Neural cell (in vitro differentiated cells): ENCODE data around the gene CD247.

ENCODE experiments used
- EZH2 ChIP-seq: fragments of 200-600, 300-800 bp; shearing (Covaris generic), sonication (generic); IDR thresholded peaks from 2 replicates; pipeline ENCODE4 v1.6.1; 2014; ENCODE audit warnings: antibody characterized with exemption, low read length, borderline replicate concordance, mild to moderate bottlenecking; ENCODE audit not compliant: insufficient read depth, poor library complexity, severe bottlenecking
- MXI1 ChIP-seq: fragments of 450-650 bp; conservative IDR thresholded peaks from 2 replicates; pipeline ENCODE4 v1.6.1; 2014; ENCODE audit warnings: antibody characterized with exemption, mild to moderate bottlenecking; ENCODE audit not compliant: poor library complexity, severe bottlenecking
- TF ChIP-seq, protein P1 (sequence below): fragments of 450-650 bp; IDR thresholded peaks from 2 replicates; pipeline ENCODE4 v1.5.1; 2014; ENCODE audit warnings: antibody characterized with exemption, mild to moderate bottlenecking, moderate library complexity; ENCODE audit not compliant: poor library complexity, severe bottlenecking
- TF ChIP-seq, protein P2 (sequence below): IDR thresholded peaks from 2 replicates; pipeline ENCODE4 v1.6.1; 2012; ENCODE audit warnings: borderline replicate concordance

DNA sequence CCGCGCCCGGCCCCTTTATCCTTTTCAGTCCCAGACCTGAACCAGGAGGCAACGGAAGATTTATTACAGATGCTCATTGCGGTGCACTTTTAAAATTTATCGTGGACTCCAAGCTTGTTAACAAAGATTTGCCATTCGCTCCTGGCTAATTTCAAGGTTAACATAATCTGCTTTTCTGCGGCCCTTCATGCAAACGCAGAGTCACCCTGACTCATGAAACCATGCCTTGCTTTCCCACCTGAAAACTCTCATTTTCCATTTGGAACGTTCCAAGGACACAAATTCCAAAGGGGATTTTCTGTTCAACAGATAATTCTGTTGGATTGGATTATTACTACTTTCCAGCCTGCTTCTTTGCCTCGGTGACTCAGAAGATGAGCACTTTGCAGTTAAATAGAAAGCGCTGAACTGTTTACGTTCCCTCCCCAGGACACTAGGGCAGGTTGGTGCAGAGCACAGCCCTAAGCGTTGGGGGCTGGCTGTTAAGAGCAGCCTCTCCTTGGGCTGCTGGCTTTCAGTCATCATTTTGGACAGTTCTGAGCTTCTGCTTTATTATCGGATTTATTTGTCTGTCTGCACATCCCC is 51.1 kb downstream of the CD247 start:
- TF ChIP-seq, protein P1, sequence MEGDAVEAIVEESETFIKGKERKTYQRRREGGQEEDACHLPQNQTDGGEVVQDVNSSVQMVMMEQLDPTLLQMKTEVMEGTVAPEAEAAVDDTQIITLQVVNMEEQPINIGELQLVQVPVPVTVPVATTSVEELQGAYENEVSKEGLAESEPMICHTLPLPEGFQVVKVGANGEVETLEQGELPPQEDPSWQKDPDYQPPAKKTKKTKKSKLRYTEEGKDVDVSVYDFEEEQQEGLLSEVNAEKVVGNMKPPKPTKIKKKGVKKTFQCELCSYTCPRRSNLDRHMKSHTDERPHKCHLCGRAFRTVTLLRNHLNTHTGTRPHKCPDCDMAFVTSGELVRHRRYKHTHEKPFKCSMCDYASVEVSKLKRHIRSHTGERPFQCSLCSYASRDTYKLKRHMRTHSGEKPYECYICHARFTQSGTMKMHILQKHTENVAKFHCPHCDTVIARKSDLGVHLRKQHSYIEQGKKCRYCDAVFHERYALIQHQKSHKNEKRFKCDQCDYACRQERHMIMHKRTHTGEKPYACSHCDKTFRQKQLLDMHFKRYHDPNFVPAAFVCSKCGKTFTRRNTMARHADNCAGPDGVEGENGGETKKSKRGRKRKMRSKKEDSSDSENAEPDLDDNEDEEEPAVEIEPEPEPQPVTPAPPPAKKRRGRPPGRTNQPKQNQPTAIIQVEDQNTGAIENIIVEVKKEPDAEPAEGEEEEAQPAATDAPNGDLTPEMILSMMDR, result no peak
- no peak for TF ChIP-seq EZH2
- TF ChIP-seq, protein P2, sequence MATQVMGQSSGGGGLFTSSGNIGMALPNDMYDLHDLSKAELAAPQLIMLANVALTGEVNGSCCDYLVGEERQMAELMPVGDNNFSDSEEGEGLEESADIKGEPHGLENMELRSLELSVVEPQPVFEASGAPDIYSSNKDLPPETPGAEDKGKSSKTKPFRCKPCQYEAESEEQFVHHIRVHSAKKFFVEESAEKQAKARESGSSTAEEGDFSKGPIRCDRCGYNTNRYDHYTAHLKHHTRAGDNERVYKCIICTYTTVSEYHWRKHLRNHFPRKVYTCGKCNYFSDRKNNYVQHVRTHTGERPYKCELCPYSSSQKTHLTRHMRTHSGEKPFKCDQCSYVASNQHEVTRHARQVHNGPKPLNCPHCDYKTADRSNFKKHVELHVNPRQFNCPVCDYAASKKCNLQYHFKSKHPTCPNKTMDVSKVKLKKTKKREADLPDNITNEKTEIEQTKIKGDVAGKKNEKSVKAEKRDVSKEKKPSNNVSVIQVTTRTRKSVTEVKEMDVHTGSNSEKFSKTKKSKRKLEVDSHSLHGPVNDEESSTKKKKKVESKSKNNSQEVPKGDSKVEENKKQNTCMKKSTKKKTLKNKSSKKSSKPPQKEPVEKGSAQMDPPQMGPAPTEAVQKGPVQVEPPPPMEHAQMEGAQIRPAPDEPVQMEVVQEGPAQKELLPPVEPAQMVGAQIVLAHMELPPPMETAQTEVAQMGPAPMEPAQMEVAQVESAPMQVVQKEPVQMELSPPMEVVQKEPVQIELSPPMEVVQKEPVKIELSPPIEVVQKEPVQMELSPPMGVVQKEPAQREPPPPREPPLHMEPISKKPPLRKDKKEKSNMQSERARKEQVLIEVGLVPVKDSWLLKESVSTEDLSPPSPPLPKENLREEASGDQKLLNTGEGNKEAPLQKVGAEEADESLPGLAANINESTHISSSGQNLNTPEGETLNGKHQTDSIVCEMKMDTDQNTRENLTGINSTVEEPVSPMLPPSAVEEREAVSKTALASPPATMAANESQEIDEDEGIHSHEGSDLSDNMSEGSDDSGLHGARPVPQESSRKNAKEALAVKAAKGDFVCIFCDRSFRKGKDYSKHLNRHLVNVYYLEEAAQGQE, result no peak
- TF ChIP-seq MXI1, result no peak
